Esophagus muscularis mucosa (tissue), 4 donors: ENCODE measurements around the gene CIITA.

Experiments
- EP300 ChIP-seq: sonication (generic); formaldehyde crosslinking; IDR thresholded peaks from one replicate; pipeline ENCODE4 v1.6.1; 2017; ENCODE audit warnings: antibody characterized with exemption
- POLR2A ChIP-seq: fragments of 450-650 bp; IDR thresholded peaks from one replicate; pipeline ENCODE4 v1.6.1; 2017; ENCODE audit warnings: antibody characterized with exemption, moderate library complexity, mild to moderate bottlenecking, low read depth
- POLR2AphosphoS5 ChIP-seq, 2 donors: sonication (generic); formaldehyde crosslinking; IDR thresholded peaks; one replicate each; pipeline ENCODE4 v1.6.1; 2017; ENCODE audit warnings: antibody characterized with exemption in 2 of 2
- TF ChIP-seq, protein P1 (sequence below), 3 experiments: fragments of 200-600 bp in 2 of 3; fragments of 450-650 bp in 1 of 3; sonication (generic) in 2 of 3; IDR thresholded peaks; one replicate each; pipeline ENCODE4 v1.5.1; 2017 to 2019; ENCODE audit warnings: antibody characterized with exemption in 3 of 3, mild to moderate bottlenecking in 2 of 3, moderate library complexity in 1 of 3

DNA sequence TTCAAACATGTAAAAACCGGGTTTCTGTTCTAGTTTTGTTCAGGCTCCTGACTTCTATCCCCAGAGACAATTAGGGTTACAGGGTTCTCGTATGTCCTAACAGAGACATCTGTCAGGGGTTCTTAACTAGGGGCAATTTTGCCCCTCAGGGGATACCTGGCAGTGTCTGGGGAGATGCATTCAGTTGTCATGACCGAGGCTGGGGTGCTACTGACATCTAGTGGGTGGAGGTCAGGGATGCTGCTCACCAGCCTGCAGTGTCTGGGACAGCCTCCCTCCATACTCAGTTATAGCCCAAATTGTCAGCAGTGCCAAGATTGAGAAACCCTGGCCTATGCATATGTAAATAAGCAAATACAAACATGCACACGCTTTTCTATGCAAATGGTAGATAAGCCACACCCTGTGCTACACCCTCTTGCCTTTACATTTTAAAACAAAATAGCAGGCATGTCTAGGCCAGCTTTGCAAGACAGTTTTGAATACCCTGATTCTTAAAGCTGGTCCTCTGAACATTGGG lies 104.8 kb downstream of the CIITA start:
- no peak for TF ChIP-seq POLR2A
- no peak for TF ChIP-seq POLR2AphosphoS5 (IDR thresholded peaks at IDR 0.05)
- TF ChIP-seq, protein P1, sequence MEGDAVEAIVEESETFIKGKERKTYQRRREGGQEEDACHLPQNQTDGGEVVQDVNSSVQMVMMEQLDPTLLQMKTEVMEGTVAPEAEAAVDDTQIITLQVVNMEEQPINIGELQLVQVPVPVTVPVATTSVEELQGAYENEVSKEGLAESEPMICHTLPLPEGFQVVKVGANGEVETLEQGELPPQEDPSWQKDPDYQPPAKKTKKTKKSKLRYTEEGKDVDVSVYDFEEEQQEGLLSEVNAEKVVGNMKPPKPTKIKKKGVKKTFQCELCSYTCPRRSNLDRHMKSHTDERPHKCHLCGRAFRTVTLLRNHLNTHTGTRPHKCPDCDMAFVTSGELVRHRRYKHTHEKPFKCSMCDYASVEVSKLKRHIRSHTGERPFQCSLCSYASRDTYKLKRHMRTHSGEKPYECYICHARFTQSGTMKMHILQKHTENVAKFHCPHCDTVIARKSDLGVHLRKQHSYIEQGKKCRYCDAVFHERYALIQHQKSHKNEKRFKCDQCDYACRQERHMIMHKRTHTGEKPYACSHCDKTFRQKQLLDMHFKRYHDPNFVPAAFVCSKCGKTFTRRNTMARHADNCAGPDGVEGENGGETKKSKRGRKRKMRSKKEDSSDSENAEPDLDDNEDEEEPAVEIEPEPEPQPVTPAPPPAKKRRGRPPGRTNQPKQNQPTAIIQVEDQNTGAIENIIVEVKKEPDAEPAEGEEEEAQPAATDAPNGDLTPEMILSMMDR (IDR thresholded peaks at IDR 0.05) = peak in 1 of 3 experiments; percentile 7
- TF ChIP-seq EP300 = no peak
